Measurements from ENCODE around the gene ZNF680. TPM values are rescaled to one million over a fixed set of nuclear protein-coding genes. Genes with fewer than 3 reads are reported as not detected.

Gene ZNF680
- total RNA-seq, 1 experiment from 2014 or later, result 11.2 TPM

DNA sequence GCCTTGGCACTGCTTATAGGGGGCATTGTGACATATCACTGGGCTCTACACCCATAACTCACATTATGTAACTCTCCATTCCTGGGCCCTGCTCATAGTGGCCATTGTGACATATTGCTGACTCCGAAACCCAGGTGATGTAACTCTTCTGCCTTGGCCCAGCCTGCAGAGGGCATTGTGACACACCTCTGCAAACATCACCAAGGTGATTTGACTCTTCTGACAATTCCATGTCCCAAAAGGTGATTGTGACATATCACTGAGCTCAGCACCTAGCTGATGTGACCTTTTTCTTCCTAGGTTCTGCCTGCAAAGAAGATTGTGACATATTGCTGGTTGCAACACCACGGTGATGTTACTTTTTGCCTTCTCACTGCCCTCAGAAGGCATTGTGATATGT is 36.5 kb upstream of the ZNF680 start:
- CTCF ChIA-PET, result no interaction called here
- Histone ChIP-seq H3K9ac (ENCODE audit: low read length) (no peak overlapping the region), H3K4me3 (replicated peaks in 1 of 2; ENCODE audit: low read depth in 1 of 2, low read length in 2 of 2) (no peak overlapping the region), H2AFZ (ENCODE audit: low read depth, low read length, poor library complexity, severe bottlenecking) (no peak overlapping the region), H3K4me2 (ENCODE audit: low read length) (no peak overlapping the region), H3K79me2 (ENCODE audit: insufficient read depth, low read length) (no peaks in the 10 kb centered on the region), H4K20me1 (ENCODE audit: insufficient read depth) (no peaks in the 10 kb centered on the region), H3K36me3 (ENCODE audit: control insufficient read depth in 1 of 2, insufficient read depth in 2 of 2, low read length in 2 of 2) (no peaks in the 10 kb centered on the region), H3K27me3 (ENCODE audit: insufficient read depth, low read length) (no peaks in the 10 kb centered on the region), H3K9me2 (ENCODE audit: insufficient read depth) (no peaks in the 10 kb centered on the region), H3K4me1 (ENCODE audit: control insufficient read depth in 1 of 2, insufficient read depth in 2 of 2, low read length in 2 of 2) (no peaks in the 10 kb centered on the region), H3K27ac (ENCODE audit: low read depth, low read length) (no peak overlapping the region), H3K9me3 (ENCODE audit: control insufficient read depth in 1 of 2, insufficient read depth in 1 of 2, low read depth in 1 of 2, low read length in 2 of 2) (peaks cover 0 to 4% of the 10 kb centered on the region in 2 experiments; a peak in 1 of 4 replicates)
- POLR2A ChIA-PET, result no interaction called here
- RAD21 ChIA-PET (ENCODE audit: low non-redundant PET in 1 of 2, low total read pairs in 2 of 2, uncharacterized antibody in 2 of 2, unreplicated experiment in 2 of 2), result no interaction called here
- DNase-seq (ENCODE audit: low read depth, low spot score) (no peak), ATAC-seq (no peak)
- BruUV-seq (replicated peaks), result no TSS peak
- intact Hi-C loops (cut with micrococcal nuclease), result no loop called here
- TF ChIP-seq POLR2AphosphoS5 (IDR thresholded peaks at IDR 0.05; ENCODE audit: low read depth, low read length) (no peak), SIN3A (IDR thresholded peaks at IDR 0.05; ENCODE audit: low read depth) (no peak), EZH2 (IDR thresholded peaks at IDR 0.05) (no peak), JUND (IDR thresholded peaks at IDR 0.05) (no peak), SRF (IDR thresholded peaks at IDR 0.05; ENCODE audit: low read depth) (no peak), ELF1 (IDR thresholded peaks at IDR 0.05; ENCODE audit: borderline replicate concordance, low read depth) (no peak), ZFX (IDR thresholded peaks at IDR 0.05) (no peak), CBX3 (IDR thresholded peaks at IDR 0.05; ENCODE audit: low read depth) (no peak)
- TF ChIP-seq, protein P1, sequence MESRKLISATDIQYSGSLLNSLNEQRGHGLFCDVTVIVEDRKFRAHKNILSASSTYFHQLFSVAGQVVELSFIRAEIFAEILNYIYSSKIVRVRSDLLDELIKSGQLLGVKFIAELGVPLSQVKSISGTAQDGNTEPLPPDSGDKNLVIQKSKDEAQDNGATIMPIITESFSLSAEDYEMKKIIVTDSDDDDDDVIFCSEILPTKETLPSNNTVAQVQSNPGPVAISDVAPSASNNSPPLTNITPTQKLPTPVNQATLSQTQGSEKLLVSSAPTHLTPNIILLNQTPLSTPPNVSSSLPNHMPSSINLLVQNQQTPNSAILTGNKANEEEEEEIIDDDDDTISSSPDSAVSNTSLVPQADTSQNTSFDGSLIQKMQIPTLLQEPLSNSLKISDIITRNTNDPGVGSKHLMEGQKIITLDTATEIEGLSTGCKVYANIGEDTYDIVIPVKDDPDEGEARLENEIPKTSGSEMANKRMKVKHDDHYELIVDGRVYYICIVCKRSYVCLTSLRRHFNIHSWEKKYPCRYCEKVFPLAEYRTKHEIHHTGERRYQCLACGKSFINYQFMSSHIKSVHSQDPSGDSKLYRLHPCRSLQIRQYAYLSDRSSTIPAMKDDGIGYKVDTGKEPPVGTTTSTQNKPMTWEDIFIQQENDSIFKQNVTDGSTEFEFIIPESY (IDR thresholded peaks at IDR 0.05; ENCODE audit: extremely low read depth, insufficient replicate concordance, low read length), result no peak
- TF ChIP-seq, protein P2, sequence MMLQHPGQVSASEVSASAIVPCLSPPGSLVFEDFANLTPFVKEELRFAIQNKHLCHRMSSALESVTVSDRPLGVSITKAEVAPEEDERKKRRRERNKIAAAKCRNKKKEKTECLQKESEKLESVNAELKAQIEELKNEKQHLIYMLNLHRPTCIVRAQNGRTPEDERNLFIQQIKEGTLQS (IDR thresholded peaks at IDR 0.05), result no peak
- TF ChIP-seq, protein P3, sequence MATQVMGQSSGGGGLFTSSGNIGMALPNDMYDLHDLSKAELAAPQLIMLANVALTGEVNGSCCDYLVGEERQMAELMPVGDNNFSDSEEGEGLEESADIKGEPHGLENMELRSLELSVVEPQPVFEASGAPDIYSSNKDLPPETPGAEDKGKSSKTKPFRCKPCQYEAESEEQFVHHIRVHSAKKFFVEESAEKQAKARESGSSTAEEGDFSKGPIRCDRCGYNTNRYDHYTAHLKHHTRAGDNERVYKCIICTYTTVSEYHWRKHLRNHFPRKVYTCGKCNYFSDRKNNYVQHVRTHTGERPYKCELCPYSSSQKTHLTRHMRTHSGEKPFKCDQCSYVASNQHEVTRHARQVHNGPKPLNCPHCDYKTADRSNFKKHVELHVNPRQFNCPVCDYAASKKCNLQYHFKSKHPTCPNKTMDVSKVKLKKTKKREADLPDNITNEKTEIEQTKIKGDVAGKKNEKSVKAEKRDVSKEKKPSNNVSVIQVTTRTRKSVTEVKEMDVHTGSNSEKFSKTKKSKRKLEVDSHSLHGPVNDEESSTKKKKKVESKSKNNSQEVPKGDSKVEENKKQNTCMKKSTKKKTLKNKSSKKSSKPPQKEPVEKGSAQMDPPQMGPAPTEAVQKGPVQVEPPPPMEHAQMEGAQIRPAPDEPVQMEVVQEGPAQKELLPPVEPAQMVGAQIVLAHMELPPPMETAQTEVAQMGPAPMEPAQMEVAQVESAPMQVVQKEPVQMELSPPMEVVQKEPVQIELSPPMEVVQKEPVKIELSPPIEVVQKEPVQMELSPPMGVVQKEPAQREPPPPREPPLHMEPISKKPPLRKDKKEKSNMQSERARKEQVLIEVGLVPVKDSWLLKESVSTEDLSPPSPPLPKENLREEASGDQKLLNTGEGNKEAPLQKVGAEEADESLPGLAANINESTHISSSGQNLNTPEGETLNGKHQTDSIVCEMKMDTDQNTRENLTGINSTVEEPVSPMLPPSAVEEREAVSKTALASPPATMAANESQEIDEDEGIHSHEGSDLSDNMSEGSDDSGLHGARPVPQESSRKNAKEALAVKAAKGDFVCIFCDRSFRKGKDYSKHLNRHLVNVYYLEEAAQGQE (IDR thresholded peaks at IDR 0.05; ENCODE audit: low read depth), result no peak

Data from HCT116 (cell line).